Spleen (tissue), 11 donors: ENCODE measurements around the gene TSSC4. TPM values are rescaled to one million over a fixed set of nuclear protein-coding genes. Genes with fewer than 3 reads are reported as not detected.

Experiments
- DNase-seq: peaks from one replicate; pipeline ENCODE4 v3.0.0-alpha.2; 2020
- H3K27ac ChIP-seq, 8 donors: fragments of 200-600 bp; sonication (generic) in 7 of 8; 1 replicate in 4 of 8; 2 replicates in 4 of 8; pipeline versions ENCODE4 v1.5.0 to v1.8.0; 2016 to 2021; ENCODE audit warnings: inconsistent platforms in 4 of 8, mild to moderate bottlenecking in 4 of 8, moderate library complexity in 1 of 8
- H3K27me3 ChIP-seq, 7 donors: fragments of 200-600 bp; sonication (generic) in 6 of 7; replicated peaks in 1 of 7; 1 replicate in 4 of 7; 2 replicates in 3 of 7; pipeline versions ENCODE4 v1.5.0 to v1.8.0; 2016 to 2021; ENCODE audit warnings: inconsistent platforms in 3 of 7, mild to moderate bottlenecking in 1 of 7
- H3K36me3 ChIP-seq, 6 donors: fragments of 200-600 bp; sonication (generic) in 5 of 6; 1 replicate in 4 of 6; 2 replicates in 2 of 6; pipeline versions ENCODE4 v1.5.0 to v1.8.0; 2016 to 2021; ENCODE audit warnings: inconsistent platforms in 2 of 6
- H3K4me1 ChIP-seq, 6 donors: fragments of 200-600 bp; sonication (generic) in 5 of 6; 1 replicate in 3 of 6; 2 replicates in 3 of 6; pipeline versions ENCODE4 v1.5.0 to v1.8.0; 2016 to 2021; ENCODE audit warnings: inconsistent platforms in 3 of 6
- H3K4me3 ChIP-seq, 8 donors: fragments of 200-600 bp; sonication (generic) in 7 of 8; 1 replicate in 4 of 8; 2 replicates in 4 of 8; pipeline versions ENCODE4 v1.5.0 to v1.8.0; 2016 to 2021; ENCODE audit warnings: inconsistent platforms in 4 of 8, mild to moderate bottlenecking in 4 of 8, moderate library complexity in 2 of 8
- H3K9me3 ChIP-seq, 8 donors: fragments of 200-600 bp; sonication (generic) in 7 of 8; 1 replicate in 4 of 8; 2 replicates in 4 of 8; pipeline versions ENCODE4 v1.5.0 to v1.8.0; 2016 to 2021; ENCODE audit warnings: inconsistent platforms in 4 of 8
- POLR2A ChIP-seq, 3 donors: fragments of 450-650 bp; IDR thresholded peaks; one replicate each; pipeline ENCODE4 v1.5.1; 2017; ENCODE audit warnings: antibody characterized with exemption in 3 of 3, mild to moderate bottlenecking in 1 of 3
- POLR2AphosphoS5 ChIP-seq, 3 donors: sonication (generic); formaldehyde crosslinking; IDR thresholded peaks; one replicate each; pipeline ENCODE4 v1.5.1; 2017; ENCODE audit warnings: antibody characterized with exemption in 3 of 3
- WGBS, 5 donors: extraction: QIAGEN DNeasy Blood & Tissue Kit in 3 of 5; methylation state at CpG; one replicate each; pipeline versions ENCODE4 v1.1.5 to v1.1.7; 2013 to 2018; 5-methylcytosine and 5-hydroxymethylcytosine counted together
- intact Hi-C: fragments of 100-400 bp; cut with DNase I; formaldehyde crosslinking; loops from one replicate; pipeline ENCODE4 v1.15.0; 2023; ENCODE audit warnings: low total_unique reads
- polyA plus RNA-seq, 3 donors: library from polyadenylated mRNA; stranded (reverse); fragments of 200-250 nt; gene quantifications; one replicate each; pipeline ENCODE4 v1.2.1, GENCODE V29; 2013
- small RNA-seq, 4 donors: library from RNA; depleted of rRNA; stranded (forward); fragments of <200 nt; gene quantifications; one replicate each; pipeline ENCODE3, GENCODE V24; 2016
- total RNA-seq, 7 donors: library from RNA; depleted of rRNA in 3 of 7; stranded (reverse); fragments of >200 nt in 3 of 7; fragmentation: NEBNext Ultra II Directional in 4 of 7; extraction: Animal tissue kit (Norgen Biotek cat#: 25700) in 4 of 7; gene quantifications; one replicate each; pipeline versions ENCODE4 v1.1.0 to v1.2.1, GENCODE V29; 2016 to 2021
- TF ChIP-seq, protein P1 (sequence below), 11 experiments: fragments of 200-600 bp in 7 of 11; fragments of 450-650 bp in 4 of 11; sonication (generic) in 4 of 11; IDR thresholded peaks in 8 of 11; conservative IDR thresholded peaks in 3 of 11; 1 replicate in 7 of 11; 2 replicates in 4 of 11; pipeline versions ENCODE4 v1.4.0 to v1.8.0; 2016 to 2021; ENCODE audit warnings: antibody characterized with exemption in 11 of 11, inconsistent platforms in 4 of 11, mild to moderate bottlenecking in 1 of 11
- donor health status: healthy with polysubstance abuse.
- donor health status: DM: no; HTN: no; CAD: no; lungs with moderate emphysema.
- donor health status: DM: no; HTN: no; CAD: no.
- donor health status: Bipolar disorder and iron deficiency.
- donor health status: healthy.
- donor health status: DM: no; HTN: no; CAD: no.
- donor health status: DM: yes; HTN: yes; CAD: no.

The TSSC4 gene
- total and polyA plus RNA-seq, 10 donors: 28.7 to 94.4 (median 43.7) TPM

GRCh38 chr11:2452321-2453012, 51.9 kb downstream of the TSSC4 start:
- TF ChIP-seq POLR2AphosphoS5 (IDR thresholded peaks at IDR 0.05): no peak
- TF ChIP-seq, protein P1, sequence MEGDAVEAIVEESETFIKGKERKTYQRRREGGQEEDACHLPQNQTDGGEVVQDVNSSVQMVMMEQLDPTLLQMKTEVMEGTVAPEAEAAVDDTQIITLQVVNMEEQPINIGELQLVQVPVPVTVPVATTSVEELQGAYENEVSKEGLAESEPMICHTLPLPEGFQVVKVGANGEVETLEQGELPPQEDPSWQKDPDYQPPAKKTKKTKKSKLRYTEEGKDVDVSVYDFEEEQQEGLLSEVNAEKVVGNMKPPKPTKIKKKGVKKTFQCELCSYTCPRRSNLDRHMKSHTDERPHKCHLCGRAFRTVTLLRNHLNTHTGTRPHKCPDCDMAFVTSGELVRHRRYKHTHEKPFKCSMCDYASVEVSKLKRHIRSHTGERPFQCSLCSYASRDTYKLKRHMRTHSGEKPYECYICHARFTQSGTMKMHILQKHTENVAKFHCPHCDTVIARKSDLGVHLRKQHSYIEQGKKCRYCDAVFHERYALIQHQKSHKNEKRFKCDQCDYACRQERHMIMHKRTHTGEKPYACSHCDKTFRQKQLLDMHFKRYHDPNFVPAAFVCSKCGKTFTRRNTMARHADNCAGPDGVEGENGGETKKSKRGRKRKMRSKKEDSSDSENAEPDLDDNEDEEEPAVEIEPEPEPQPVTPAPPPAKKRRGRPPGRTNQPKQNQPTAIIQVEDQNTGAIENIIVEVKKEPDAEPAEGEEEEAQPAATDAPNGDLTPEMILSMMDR (IDR thresholded peaks at IDR 0.05 in 8 of 11, conservative IDR thresholded peaks at IDR 0.05 in 3 of 11): no peak
- TF ChIP-seq POLR2A (IDR thresholded peaks at IDR 0.05): no peak
- Histone ChIP-seq H3K27ac (no peak overlapping the region), H3K4me1 (peaks cover under 1 to 14% (median 10%) of the 10 kb centered on the region in 6 donors), H3K9me3 (no peaks in the 10 kb centered on the region), H3K36me3 (peaks cover 0 to 8% (median 0%) of the 10 kb centered on the region in 6 donors), H3K27me3 (peaks cover 0 to 14% (median 0%) of the 10 kb centered on the region in 7 donors), H3K4me3 (no peak overlapping the region)
- DNase-seq: peak; percentile 57
- intact Hi-C loops: no loop called here
- 76 to 85% (median 80%) methylated on average over 18 to 20 of the region's 20 CpGs for WGBS, 5 donors

GRCh38 chr11:2453436-2453835, 52.9 kb downstream of the TSSC4 start:
- H3K4me1 ChIP-seq: peaks cover 0 to 4% (median under 1%) of the 10 kb centered on the region in 6 donors
- peaks cover 0 to 8% (median 0%) of the 10 kb centered on the region in 6 donors for H3K36me3 ChIP-seq
- WGBS, 5 donors: 88 to 97% (median 94%) methylated on average over 5 of the region's 5 CpGs
- no peak for TF ChIP-seq POLR2A (IDR thresholded peaks at IDR 0.05)
- no peak for TF ChIP-seq POLR2AphosphoS5 (IDR thresholded peaks at IDR 0.05)
- TF ChIP-seq, protein P1 (IDR thresholded peaks at IDR 0.05 in 8 of 11, conservative IDR thresholded peaks at IDR 0.05 in 3 of 11): no peak
- H3K27me3 ChIP-seq: peaks cover 0 to 11% (median 0%) of the 10 kb centered on the region in 7 donors
- no peak overlapping the region for H3K4me3 ChIP-seq
- H3K9me3 ChIP-seq: no peaks in the 10 kb centered on the region
- DNase-seq: peak; percentile 8
- H3K27ac ChIP-seq: no peak overlapping the region
- intact Hi-C loops: no loop called here

Small RNAs within 50 kb of the gene (small RNA-seq; reads per million reads assigned to genes)
- gene RF00019: 0 reads per million in 4 donors

Other genes starting within 250 kb of the TSSC4 start
- gene INS, start 239.5 kb upstream of the TSSC4 start, total RNA-seq: 1 to 10 TPM in 2 of 7 donors, not detected in 5; 1.3 to 1.5 TPM
- 1 to 10 TPM; 1.3 to 2.4 (median 1.9) TPM for gene INS, start 239.5 kb upstream of the TSSC4 start, polyA plus RNA-seq
- gene TH, start 228.9 kb upstream of the TSSC4 start, total RNA-seq: 1 to 10 TPM in 1 of 7 donors, not detected in 6; 1.0 TPM
- gene TH, start 228.9 kb upstream of the TSSC4 start, polyA plus RNA-seq: under 1 TPM; 0.13 to 0.38 (median 0.15) TPM
- gene ASCL2, start 130.2 kb upstream of the TSSC4 start, total RNA-seq: 1 to 10 TPM; 1.9 to 3.0 (median 2.3) TPM
- gene ASCL2, start 130.2 kb upstream of the TSSC4 start, polyA plus RNA-seq: 1 to 10 TPM in 1 of 3 donors, under 1 TPM in 2; 0.68 to 1.3 (median 0.93) TPM
- gene C11orf21, start 98.8 kb upstream of the TSSC4 start, total RNA-seq: 10 to 100 TPM; 10.6 to 24.9 (median 18.1) TPM
- gene C11orf21, start 98.8 kb upstream of the TSSC4 start, polyA plus RNA-seq: 10 to 100 TPM in 1 of 3 donors, 1 to 10 TPM in 2; 8.6 to 12.1 (median 8.9) TPM
- 10 to 100 TPM; 10.6 to 21.0 (median 17.6) TPM for gene TSPAN32, start 98.7 kb upstream of the TSSC4 start, total RNA-seq
- 10 to 100 TPM; 11.2 to 21.8 (median 14.1) TPM for gene TSPAN32, start 98.7 kb upstream of the TSSC4 start, polyA plus RNA-seq
- gene CD81, start 23.4 kb upstream of the TSSC4 start, total RNA-seq: 100 to 1,000 TPM; 370 to 594 (median 472) TPM
- gene CD81, start 23.4 kb upstream of the TSSC4 start, polyA plus RNA-seq: 100 to 1,000 TPM; 191 to 368 (median 339) TPM
- under 1 TPM in 3 of 7 donors, not detected in 4; 0.10 to 0.16 (median 0.15) TPM for gene TRPM5, start 43.8 kb downstream of the TSSC4 start, total RNA-seq
- under 1 TPM; 0.02 to 0.28 (median 0.19) TPM for gene TRPM5, start 43.8 kb downstream of the TSSC4 start, polyA plus RNA-seq
- 10 to 100 TPM; 10.9 to 21.6 (median 18.3) TPM for gene KCNQ1, start 44.3 kb downstream of the TSSC4 start, total RNA-seq
- gene KCNQ1, start 44.3 kb downstream of the TSSC4 start, polyA plus RNA-seq: 1 to 10 TPM; 3.3 to 6.5 (median 3.6) TPM